K562 (cell line): ENCODE measurements around the gene PRKAG2. TPM values are rescaled to one million over a fixed set of nuclear protein-coding genes. Genes with fewer than 3 reads are reported as not detected.

ENCODE experiments used
- IFI16 ChIP-seq: fragments of 250-450 bp; sonication (Bioruptor Pico); IDR thresholded peaks from 2 replicates; pipeline ENCODE4 v2.1.2; 2022; ENCODE audit warnings: mild to moderate bottlenecking, inconsistent platforms
- TBP ChIP-seq: optimal IDR thresholded peaks from 2 replicates; pipeline ENCODE3; 2011; ENCODE audit warnings: low read depth, low read length, improper control_type of control experiment
- ZFX ChIP-seq: sonication (generic); formaldehyde crosslinking; IDR thresholded peaks from 2 replicates; pipeline ENCODE4 v1.8.0; 2022; ENCODE audit warnings: mild to moderate bottlenecking, missing genetic modification reagents, moderate library complexity
- ZNF263 ChIP-seq: sonication (generic); formaldehyde crosslinking; IDR thresholded peaks from 2 replicates; pipeline ENCODE4 v1.8.0; 2022; ENCODE audit warnings: mild to moderate bottlenecking, missing genetic modification reagents, borderline replicate concordance
- ZNF551 ChIP-seq: fragments of 250-450 bp; sonication (Bioruptor Pico); IDR thresholded peaks from 2 replicates; pipeline ENCODE4 v1.5.0; 2021; ENCODE audit warnings: mild to moderate bottlenecking, moderate library complexity
- polyA plus RNA-seq, 8 experiments: library from polyadenylated mRNA; depleted of rRNA in 4 of 8; stranded (reverse) in 5 of 8; unstranded in 3 of 8; fragments of >200 nt; fragmentation: Nextera tagmentation in 2 of 8; fragmentation: Illumina TruSeq in 1 of 8; extraction: Ambion mirVana in 2 of 8; extraction: Trizol in 1 of 8; gene quantifications; 2 replicates each; pipeline versions ENCODE4 v1.2.1 to v1.2.3, GENCODE V29; 2011 to 2014; ENCODE audit warnings: inconsistent platforms in 1 of 8, missing spikeins in 1 of 8
- total RNA-seq, 7 experiments: library from RNA; depleted of rRNA in 6 of 7; stranded (reverse); fragments of >200 nt in 6 of 7; fragmentation: Illumina TruSeq in 2 of 7; extraction: Trizol in 2 of 7; gene quantifications; 2 replicates each; pipeline versions ENCODE4 v1.2.1 to v1.2.3, GENCODE V29; 2011 to 2021; ENCODE audit warnings: low replicate concordance in 1 of 7
- TF ChIP-seq, protein P1 (sequence below): fragments of 200-600 bp; sonication (generic); IDR thresholded peaks from one replicate; pipeline ENCODE4 v1.6.1; 2012; ENCODE audit warnings: mild to moderate bottlenecking, low read depth, low read length, inconsistent platforms

The PRKAG2 gene
- total and polyA plus RNA-seq, 9 of the 15 experiments (the other 6 are each of a cell fraction or from before 2014, with no cell fraction given), result 0.99 to 5.6 (median 3.3) TPM

DNA sequence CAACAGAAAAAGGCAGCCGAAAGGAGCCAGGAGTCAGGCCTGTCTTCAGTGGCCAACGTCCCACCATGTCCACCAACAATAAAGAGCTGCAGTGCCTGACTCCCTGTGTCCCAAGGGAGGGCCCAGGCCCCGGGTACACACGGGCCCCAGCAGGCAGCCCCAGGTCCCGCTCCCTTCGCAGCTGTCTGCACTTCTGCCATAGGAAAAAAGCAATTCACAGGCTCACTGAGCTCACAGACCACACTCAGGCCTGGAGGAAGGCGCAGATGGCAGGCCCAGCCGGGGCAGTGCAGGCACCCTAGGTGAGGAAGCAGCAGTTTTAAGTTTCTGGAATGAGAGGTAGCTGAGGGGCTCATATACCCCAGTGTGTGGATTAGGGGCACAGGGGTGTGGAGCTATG, 100.5 kb downstream of the PRKAG2 start (continued):
- TF ChIP-seq, protein P1, sequence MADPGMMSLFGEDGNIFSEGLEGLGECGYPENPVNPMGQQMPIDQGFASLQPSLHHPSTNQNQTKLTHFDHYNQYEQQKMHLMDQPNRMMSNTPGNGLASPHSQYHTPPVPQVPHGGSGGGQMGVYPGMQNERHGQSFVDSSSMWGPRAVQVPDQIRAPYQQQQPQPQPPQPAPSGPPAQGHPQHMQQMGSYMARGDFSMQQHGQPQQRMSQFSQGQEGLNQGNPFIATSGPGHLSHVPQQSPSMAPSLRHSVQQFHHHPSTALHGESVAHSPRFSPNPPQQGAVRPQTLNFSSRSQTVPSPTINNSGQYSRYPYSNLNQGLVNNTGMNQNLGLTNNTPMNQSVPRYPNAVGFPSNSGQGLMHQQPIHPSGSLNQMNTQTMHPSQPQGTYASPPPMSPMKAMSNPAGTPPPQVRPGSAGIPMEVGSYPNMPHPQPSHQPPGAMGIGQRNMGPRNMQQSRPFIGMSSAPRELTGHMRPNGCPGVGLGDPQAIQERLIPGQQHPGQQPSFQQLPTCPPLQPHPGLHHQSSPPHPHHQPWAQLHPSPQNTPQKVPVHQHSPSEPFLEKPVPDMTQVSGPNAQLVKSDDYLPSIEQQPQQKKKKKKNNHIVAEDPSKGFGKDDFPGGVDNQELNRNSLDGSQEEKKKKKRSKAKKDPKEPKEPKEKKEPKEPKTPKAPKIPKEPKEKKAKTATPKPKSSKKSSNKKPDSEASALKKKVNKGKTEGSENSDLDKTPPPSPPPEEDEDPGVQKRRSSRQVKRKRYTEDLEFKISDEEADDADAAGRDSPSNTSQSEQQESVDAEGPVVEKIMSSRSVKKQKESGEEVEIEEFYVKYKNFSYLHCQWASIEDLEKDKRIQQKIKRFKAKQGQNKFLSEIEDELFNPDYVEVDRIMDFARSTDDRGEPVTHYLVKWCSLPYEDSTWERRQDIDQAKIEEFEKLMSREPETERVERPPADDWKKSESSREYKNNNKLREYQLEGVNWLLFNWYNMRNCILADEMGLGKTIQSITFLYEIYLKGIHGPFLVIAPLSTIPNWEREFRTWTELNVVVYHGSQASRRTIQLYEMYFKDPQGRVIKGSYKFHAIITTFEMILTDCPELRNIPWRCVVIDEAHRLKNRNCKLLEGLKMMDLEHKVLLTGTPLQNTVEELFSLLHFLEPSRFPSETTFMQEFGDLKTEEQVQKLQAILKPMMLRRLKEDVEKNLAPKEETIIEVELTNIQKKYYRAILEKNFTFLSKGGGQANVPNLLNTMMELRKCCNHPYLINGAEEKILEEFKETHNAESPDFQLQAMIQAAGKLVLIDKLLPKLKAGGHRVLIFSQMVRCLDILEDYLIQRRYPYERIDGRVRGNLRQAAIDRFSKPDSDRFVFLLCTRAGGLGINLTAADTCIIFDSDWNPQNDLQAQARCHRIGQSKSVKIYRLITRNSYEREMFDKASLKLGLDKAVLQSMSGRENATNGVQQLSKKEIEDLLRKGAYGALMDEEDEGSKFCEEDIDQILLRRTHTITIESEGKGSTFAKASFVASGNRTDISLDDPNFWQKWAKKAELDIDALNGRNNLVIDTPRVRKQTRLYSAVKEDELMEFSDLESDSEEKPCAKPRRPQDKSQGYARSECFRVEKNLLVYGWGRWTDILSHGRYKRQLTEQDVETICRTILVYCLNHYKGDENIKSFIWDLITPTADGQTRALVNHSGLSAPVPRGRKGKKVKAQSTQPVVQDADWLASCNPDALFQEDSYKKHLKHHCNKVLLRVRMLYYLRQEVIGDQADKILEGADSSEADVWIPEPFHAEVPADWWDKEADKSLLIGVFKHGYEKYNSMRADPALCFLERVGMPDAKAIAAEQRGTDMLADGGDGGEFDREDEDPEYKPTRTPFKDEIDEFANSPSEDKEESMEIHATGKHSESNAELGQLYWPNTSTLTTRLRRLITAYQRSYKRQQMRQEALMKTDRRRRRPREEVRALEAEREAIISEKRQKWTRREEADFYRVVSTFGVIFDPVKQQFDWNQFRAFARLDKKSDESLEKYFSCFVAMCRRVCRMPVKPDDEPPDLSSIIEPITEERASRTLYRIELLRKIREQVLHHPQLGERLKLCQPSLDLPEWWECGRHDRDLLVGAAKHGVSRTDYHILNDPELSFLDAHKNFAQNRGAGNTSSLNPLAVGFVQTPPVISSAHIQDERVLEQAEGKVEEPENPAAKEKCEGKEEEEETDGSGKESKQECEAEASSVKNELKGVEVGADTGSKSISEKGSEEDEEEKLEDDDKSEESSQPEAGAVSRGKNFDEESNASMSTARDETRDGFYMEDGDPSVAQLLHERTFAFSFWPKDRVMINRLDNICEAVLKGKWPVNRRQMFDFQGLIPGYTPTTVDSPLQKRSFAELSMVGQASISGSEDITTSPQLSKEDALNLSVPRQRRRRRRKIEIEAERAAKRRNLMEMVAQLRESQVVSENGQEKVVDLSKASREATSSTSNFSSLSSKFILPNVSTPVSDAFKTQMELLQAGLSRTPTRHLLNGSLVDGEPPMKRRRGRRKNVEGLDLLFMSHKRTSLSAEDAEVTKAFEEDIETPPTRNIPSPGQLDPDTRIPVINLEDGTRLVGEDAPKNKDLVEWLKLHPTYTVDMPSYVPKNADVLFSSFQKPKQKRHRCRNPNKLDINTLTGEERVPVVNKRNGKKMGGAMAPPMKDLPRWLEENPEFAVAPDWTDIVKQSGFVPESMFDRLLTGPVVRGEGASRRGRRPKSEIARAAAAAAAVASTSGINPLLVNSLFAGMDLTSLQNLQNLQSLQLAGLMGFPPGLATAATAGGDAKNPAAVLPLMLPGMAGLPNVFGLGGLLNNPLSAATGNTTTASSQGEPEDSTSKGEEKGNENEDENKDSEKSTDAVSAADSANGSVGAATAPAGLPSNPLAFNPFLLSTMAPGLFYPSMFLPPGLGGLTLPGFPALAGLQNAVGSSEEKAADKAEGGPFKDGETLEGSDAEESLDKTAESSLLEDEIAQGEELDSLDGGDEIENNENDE, result no peak
- TF ChIP-seq ZFX (CRISPR knock-in tag), result no peak
- no peak for TF ChIP-seq ZNF263 (CRISPR knock-in tag)
- TF ChIP-seq TBP, result no peak
- no peak for TF ChIP-seq IFI16 (CRISPR knock-in tag)
- TF ChIP-seq ZNF551 (CRISPR knock-in tag), result no peak
